Umbilical cord (tissue), 2 donors: ENCODE results near the gene AP1M2. TPM values are rescaled to one million over a fixed set of nuclear protein-coding genes. Genes with fewer than 3 reads are reported as not detected.
"Not testable (repeated sequence)": the region's sequence is repeated elsewhere in the genome, so short reads cannot be mapped to it uniquely, and the experiment has no call there.

Experiments used
- DNase-seq: peaks from one replicate; pipeline ENCODE4 v3.0.0-alpha.2; 2015; ENCODE audit warnings: low spot score
- total RNA-seq: library from RNA; depleted of rRNA; stranded (reverse); fragments of >200 nt; gene quantifications from one replicate; pipeline ENCODE4 v1.2.3, GENCODE V29; 2014; ENCODE audit warnings: low replicate concordance; ENCODE audit not compliant: insufficient read depth

Gene AP1M2
- total RNA-seq, 1 donor from 2014 or later = 8.2 TPM

- DNase-seq = no peak
Observed at GRCh38 chr19:10538204-10538983, 48.7 kb downstream of the AP1M2 start.

- DNase-seq = no peak
Observed at GRCh38 chr19:10537668-10538067, 49.4 kb downstream of the AP1M2 start.

GRCh38 chr19:10535613-10536012 lies 51.5 kb downstream of the AP1M2 start:
- no peak for DNase-seq

- peak; percentile 97 for DNase-seq
Observed at GRCh38 chr19:10533646-10534386, 53.3 kb downstream of the AP1M2 start.

GRCh38 chr19:10532457-10532856 lies 54.7 kb downstream of the AP1M2 start:
- no peak for DNase-seq

GRCh38 chr19:10526887-10527286 lies 60.2 kb downstream of the AP1M2 start:
- not testable (repeated sequence) for DNase-seq

GRCh38 chr19:10525636-10526035 lies 61.5 kb downstream of the AP1M2 start:
- no peak for DNase-seq

- DNase-seq = no peak
Observed at GRCh38 chr19:10523135-10523636, 63.9 kb downstream of the AP1M2 start.

Other genes with a start within 250 kb of the AP1M2 start
- gene ICAM3, start 247.7 kb downstream of the AP1M2 start, total RNA-seq = 1.4 TPM
- gene TYK2, start 206.7 kb downstream of the AP1M2 start, total RNA-seq = 71.5 TPM
- 73.9 TPM for gene CDC37, start 183.8 kb downstream of the AP1M2 start, total RNA-seq
- 4.3 TPM for gene PDE4A, start 166.8 kb downstream of the AP1M2 start, total RNA-seq
- 43.1 TPM for gene KEAP1, start 84.0 kb downstream of the AP1M2 start, total RNA-seq
- gene S1PR5, start 69.9 kb downstream of the AP1M2 start, total RNA-seq = 7.5 TPM
- 5.1 TPM for gene ATG4D, start 43.4 kb downstream of the AP1M2 start, total RNA-seq
- 1.9 TPM for gene KRI1, start 21.3 kb downstream of the AP1M2 start, total RNA-seq
- gene CDKN2D, start 18.3 kb downstream of the AP1M2 start, total RNA-seq = 13.5 TPM
- 34.7 TPM for gene SLC44A2, start 38.2 kb upstream of the AP1M2 start, total RNA-seq
- gene ILF3, start 67.0 kb upstream of the AP1M2 start, total RNA-seq = 105 TPM
- 15.2 TPM for gene QTRT1, start 114.1 kb upstream of the AP1M2 start, total RNA-seq
- 62.8 TPM for gene DNM2, start 130.8 kb upstream of the AP1M2 start, total RNA-seq
- 22.4 TPM for gene TMED1, start 248.9 kb upstream of the AP1M2 start, total RNA-seq